GM21619 (cell line): ENCODE measurements around the gene TRAPPC10.
"Not testable (repeated sequence)": the region's sequence is repeated elsewhere in the genome, so short reads cannot be mapped to it uniquely, and the experiment has no call there.

ENCODE experiments used
- ATAC-seq: cut with Tn5 transposase; IDR thresholded peaks from one replicate; pipeline ENCODE4 v1.9.1; 2021; ENCODE audit not compliant: unreplicated experiment

Gene TRAPPC10

GRCh38 chr21:44084496-44085241 lies 72.6 kb downstream of the TRAPPC10 start:
- no peak for ATAC-seq

GRCh38 chr21:44085491-44086321 lies 73.6 kb downstream of the TRAPPC10 start:
- no peak for ATAC-seq

- no peak for ATAC-seq
These were observed 74.7 kb downstream of the TRAPPC10 start for GRCh38 chr21:44086636-44087425.

- no peak for ATAC-seq
These were observed 75.6 kb downstream of the TRAPPC10 start for GRCh38 chr21:44087426-44088400.

GRCh38 chr21:44088401-44088780 lies 76.3 kb downstream of the TRAPPC10 start:
- ATAC-seq = no peak

GRCh38 chr21:44089001-44089911 lies 77.1 kb downstream of the TRAPPC10 start:
- ATAC-seq = peak; percentile 57

- no peak for ATAC-seq
These were observed 78.2 kb downstream of the TRAPPC10 start for GRCh38 chr21:44090325-44090724.

GRCh38 chr21:44092211-44092610 lies 80.1 kb downstream of the TRAPPC10 start:
- ATAC-seq = no peak

GRCh38 chr21:44093761-44094160 lies 81.7 kb downstream of the TRAPPC10 start:
- no peak for ATAC-seq

GRCh38 chr21:44094832-44095231 lies 82.7 kb downstream of the TRAPPC10 start:
- ATAC-seq = no peak

- not testable (repeated sequence) for ATAC-seq
These were observed 86.4 kb downstream of the TRAPPC10 start for GRCh38 chr21:44098507-44098906.

- not testable (repeated sequence) for ATAC-seq
These were observed 86.9 kb downstream of the TRAPPC10 start for GRCh38 chr21:44098964-44099363.

GRCh38 chr21:44107026-44107501 lies 95.0 kb downstream of the TRAPPC10 start, which contains the start of gene PWP2:
PWP2 (plus strand) TSS chr21:44107399; CDS start chr21:44107417, 18 bp downstream.
- ATAC-seq = peak; percentile 83

GRCh38 chr21:44107589-44107988 lies 95.5 kb downstream of the TRAPPC10 start:
- ATAC-seq = peak; percentile 9

- not testable (repeated sequence) for ATAC-seq
These were observed 101.7 kb downstream of the TRAPPC10 start for GRCh38 chr21:44113702-44114371.

GRCh38 chr21:44122131-44122530 lies 110.0 kb downstream of the TRAPPC10 start:
- ATAC-seq = not testable (repeated sequence)

- not testable (repeated sequence) for ATAC-seq
These were observed 115.7 kb downstream of the TRAPPC10 start for GRCh38 chr21:44127827-44128226.

GRCh38 chr21:44133715-44134057 lies 121.6 kb downstream of the TRAPPC10 start:
- not testable (repeated sequence) for ATAC-seq
